Ectodermal cell (in vitro differentiated cells): Measurements from ENCODE around the gene HLA-DOB. TPM values are rescaled to one million over a fixed set of nuclear protein-coding genes. Genes with fewer than 3 reads are reported as not detected.

Source experiments
- H3K27ac ChIP-seq: 2 replicates; pipeline ENCODE4 v1.7.0; 2013; ENCODE audit warnings: mild to moderate bottlenecking, low read depth, low read length; ENCODE audit not compliant: insufficient read depth, poor library complexity, severe bottlenecking
- H3K27me3 ChIP-seq: 2 replicates; pipeline ENCODE4 v1.7.0; 2013; ENCODE audit warnings: mild to moderate bottlenecking, low read length; ENCODE audit not compliant: insufficient read depth, control insufficient read depth, poor library complexity, severe bottlenecking
- H3K36me3 ChIP-seq: one replicate; pipeline ENCODE4 v1.7.0; 2013; ENCODE audit warnings: low read length; ENCODE audit not compliant: control insufficient read depth, insufficient read depth
- H3K4me1 ChIP-seq: one replicate; pipeline ENCODE4 v1.7.0; 2013; ENCODE audit warnings: low read length; ENCODE audit not compliant: control insufficient read depth, insufficient read depth
- H3K4me3 ChIP-seq: 2 replicates; pipeline ENCODE4 v1.7.0; 2013; ENCODE audit warnings: low read depth, low read length, control low read depth; ENCODE audit not compliant: insufficient read depth
- H3K9me3 ChIP-seq: 2 replicates; pipeline ENCODE4 v1.7.0; 2013; ENCODE audit warnings: mild to moderate bottlenecking, low read length, moderate library complexity; ENCODE audit not compliant: control insufficient read depth
- WGBS, 2 experiments: methylation state at CpG; one replicate each; pipeline ENCODE4 v1.1.7; 2013; ENCODE audit warnings: missing lambda C conversion rate in 2 of 2; 5-methylcytosine and 5-hydroxymethylcytosine counted together
- polyA plus RNA-seq, 4 experiments: library from polyadenylated mRNA; stranded (reverse); fragments of 50-300 nt; gene quantifications; one replicate each; pipeline ENCODE4 v1.2.3, GENCODE V29; 2013

The HLA-DOB gene
- polyA plus RNA-seq (2013, experiment 1 of 4), result not detected
- polyA plus RNA-seq (2013, experiment 2 of 4), result 0.25 TPM
- not detected for polyA plus RNA-seq (2013, experiment 3 of 4)
- polyA plus RNA-seq (2013, experiment 4 of 4), result not detected

DNA sequence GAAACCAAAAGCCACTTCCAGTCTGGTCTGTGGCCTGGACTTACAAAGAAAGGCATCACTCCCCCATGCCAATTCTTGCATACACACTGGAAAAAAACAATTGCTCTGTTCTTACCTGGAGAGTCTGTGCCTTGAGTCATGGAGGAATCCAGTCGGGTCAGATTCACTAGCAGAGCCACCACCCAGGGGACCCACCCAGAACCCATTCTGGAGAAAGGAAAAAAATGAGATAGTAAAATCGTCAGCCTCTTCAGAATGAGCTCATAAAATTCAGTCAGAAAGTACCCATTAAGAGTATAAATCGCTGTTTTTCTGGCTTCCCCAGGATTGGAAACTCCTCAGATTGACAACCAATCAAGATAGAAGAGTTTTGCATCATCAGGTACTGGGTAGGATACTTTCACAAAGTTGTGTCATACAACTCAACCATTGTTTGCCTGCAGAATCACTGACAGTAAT, at the start of gene HLA-DOB:
Gene HLA-DOB (minus strand): TSS at position 257 of the 459 bp plus-strand sequence. CDS start 51 bp downstream, at position 206.
- H3K27me3 ChIP-seq, result no peaks in the 10 kb centered on the region
- no peak within 1 kb of the TSS for H3K4me3 ChIP-seq
- no peaks in the 10 kb centered on the region for H3K36me3 ChIP-seq
- 81 to 86% methylated on average over 3 of the region's 3 CpGs for WGBS, 2 experiments
- no peaks in the 10 kb centered on the region for H3K4me1 ChIP-seq
- no peaks in the 10 kb centered on the region for H3K9me3 ChIP-seq
- H3K27ac ChIP-seq, result no peak within 1 kb of the TSS

DNA sequence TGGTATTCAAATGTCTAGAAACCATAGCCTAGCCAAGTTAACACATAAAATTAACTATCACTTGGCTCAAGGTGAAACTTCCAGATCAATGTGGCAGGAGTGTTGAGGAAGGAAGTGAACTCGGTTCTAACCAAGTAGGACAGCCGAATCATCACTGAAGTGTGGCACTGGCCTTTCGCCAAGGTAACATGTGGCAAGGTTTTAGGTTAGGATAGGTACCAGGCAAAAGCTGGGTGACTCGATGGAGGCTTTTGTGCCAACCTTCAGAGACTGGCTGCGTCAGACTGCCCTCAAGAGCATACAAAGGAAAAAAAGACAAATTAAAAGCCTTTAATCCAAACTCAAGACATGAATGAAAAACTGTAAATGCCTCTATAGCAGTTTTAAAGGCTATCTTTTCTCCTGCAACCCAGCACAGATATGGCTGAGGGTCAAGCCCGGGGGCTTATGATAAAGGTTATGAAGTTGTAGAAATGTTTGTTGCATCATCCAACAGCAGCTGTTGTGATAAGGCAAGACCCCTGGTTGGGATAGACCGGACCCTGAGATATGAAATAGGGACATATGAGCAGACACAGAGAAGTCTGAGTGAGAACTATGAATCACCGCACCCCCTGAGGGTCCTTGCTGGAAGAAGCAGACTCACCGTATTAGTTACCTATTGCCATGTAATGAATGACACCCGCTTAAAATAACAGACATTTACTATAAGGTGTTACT, 49.1 kb upstream of the HLA-DOB start:
- Histone ChIP-seq H3K9me3 (no peaks in the 10 kb centered on the region), H3K27ac (no peak overlapping the region), H3K4me3 (no peak overlapping the region), H3K4me1 (peaks cover 3% of the 10 kb centered on the region), H3K36me3 (no peaks in the 10 kb centered on the region), H3K27me3 (peaks cover 23% of the 10 kb centered on the region)
- WGBS, 2 experiments, result 86 to 87% methylated on average over 10 of the region's 10 CpGs

DNA sequence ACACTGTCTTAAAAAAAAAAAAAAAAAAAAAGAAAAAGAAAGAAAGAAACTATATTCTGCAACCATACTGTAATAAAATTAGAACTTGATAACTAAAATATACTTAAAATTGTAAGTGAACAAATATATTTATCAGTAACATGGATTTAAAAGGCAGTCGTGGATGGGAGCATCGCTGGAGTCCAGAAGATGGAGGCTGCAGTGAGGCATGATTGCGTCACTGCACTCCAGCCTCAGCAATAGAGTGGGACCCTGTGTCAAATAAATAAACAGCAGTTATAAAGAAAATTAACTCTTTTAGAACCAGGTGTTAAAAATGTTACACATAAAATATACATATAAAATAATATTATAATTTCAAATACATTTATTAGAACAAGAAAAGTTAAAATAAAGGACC, 45.9 kb upstream of the HLA-DOB start:
- H3K36me3 ChIP-seq, result no peaks in the 10 kb centered on the region
- 96 to 100% methylated on average over 3 of the region's 3 CpGs for WGBS, 2 experiments
- no peak overlapping the region for H3K4me3 ChIP-seq
- H3K27me3 ChIP-seq, result peaks cover 11% of the 10 kb centered on the region
- peaks cover 4% of the 10 kb centered on the region for H3K4me1 ChIP-seq
- no peak overlapping the region for H3K27ac ChIP-seq
- H3K9me3 ChIP-seq, result no peaks in the 10 kb centered on the region

DNA sequence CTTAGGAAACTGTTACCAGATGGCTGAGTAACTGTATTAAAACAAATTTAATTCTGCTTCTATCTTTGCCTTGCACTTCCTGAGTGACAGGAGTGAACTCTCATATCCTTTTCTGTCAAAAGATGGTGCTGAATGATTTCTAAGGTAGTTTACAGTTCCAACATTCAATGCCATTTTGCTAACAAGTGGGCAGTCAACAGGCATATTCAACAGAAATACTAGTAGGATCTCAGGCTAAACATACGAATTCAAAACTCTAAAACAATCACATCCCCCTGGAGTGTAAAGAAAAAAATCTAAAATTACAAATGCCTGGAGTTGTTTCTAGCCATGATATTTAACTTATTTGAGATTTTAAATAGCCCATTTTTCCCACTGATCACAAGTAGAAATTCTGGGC, 43.9 kb upstream of the HLA-DOB start:
- Histone ChIP-seq H3K4me1 (peaks cover 4% of the 10 kb centered on the region), H3K27ac (no peak overlapping the region), H3K9me3 (no peaks in the 10 kb centered on the region), H3K4me3 (no peak overlapping the region), H3K36me3 (no peaks in the 10 kb centered on the region), H3K27me3 (peaks cover 25% of the 10 kb centered on the region)
- 86% methylated on average over 1 of the region's 1 CpG; no CpG with 5 or more reads in 1 of the 2 experiments for WGBS, 2 experiments

DNA sequence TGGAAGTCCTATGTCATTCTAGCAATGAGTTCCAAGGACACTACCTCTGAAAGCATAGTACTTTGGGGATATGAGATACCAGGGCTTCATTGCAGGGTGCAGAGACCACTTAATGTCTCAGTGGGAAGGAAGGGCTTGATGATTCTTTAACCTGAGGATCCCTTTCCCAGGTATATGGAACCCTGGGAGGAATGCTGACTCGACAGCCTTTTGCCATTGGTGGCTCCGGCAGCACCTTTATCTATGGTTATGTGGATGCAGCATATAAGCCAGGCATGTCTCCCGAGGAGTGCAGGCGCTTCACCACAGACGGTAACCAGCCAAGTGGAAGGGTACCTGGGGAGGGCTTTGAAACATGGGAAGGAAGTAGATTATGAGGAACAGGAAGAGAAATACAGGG, 41.4 kb upstream of the HLA-DOB start:
- Histone ChIP-seq H3K27me3 (peaks cover 50% of the 10 kb centered on the region), H3K4me3 (no peak overlapping the region), H3K4me1 (peaks cover 5% of the 10 kb centered on the region), H3K36me3 (no peaks in the 10 kb centered on the region), H3K9me3 (no peaks in the 10 kb centered on the region), H3K27ac (no peak overlapping the region)
- WGBS, 2 experiments, result 91 to 92% methylated on average over 5 of the region's 5 CpGs

DNA sequence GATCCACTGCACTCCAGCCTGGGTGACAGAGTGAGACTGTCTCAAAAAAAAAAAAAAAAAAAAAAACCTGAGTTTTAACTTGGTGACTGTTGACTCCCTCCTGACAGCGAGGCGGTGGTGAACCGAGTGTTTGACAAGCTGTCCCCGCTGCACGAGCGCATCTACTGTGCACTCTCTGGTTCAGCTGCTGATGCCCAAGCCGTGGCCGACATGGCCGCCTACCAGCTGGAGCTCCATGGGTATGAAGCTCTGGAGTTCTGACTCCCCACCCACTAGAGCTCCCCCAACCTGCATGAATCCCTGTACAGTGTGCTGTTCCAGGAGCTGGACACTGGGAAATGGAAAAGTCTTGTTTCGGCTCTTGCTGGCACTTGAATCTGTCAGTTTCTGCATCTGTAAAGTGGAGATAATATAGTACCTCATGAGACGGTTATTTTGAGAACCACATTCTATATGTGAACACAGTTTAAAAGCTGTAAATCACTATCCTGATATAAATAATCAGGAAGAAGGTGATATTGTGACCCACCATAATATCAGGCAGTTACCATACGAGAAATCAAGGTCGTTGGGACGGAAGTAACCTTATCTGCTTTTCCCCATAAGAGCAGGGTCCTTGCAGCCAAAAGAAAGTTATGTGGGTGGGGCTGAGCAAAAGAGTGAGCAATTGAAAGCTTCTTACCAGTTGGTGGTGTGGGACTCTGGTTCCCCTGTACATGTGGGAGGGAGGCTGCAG, 40.5 kb upstream of the HLA-DOB start:
- WGBS, 2 experiments, result 93 to 94% methylated on average over 14 of the region's 14 CpGs
- Histone ChIP-seq H3K4me3 (no peak overlapping the region), H3K27ac (no peak overlapping the region), H3K4me1 (peaks cover 14% of the 10 kb centered on the region), H3K9me3 (no peaks in the 10 kb centered on the region), H3K36me3 (no peaks in the 10 kb centered on the region), H3K27me3 (peaks cover 59% of the 10 kb centered on the region)

DNA sequence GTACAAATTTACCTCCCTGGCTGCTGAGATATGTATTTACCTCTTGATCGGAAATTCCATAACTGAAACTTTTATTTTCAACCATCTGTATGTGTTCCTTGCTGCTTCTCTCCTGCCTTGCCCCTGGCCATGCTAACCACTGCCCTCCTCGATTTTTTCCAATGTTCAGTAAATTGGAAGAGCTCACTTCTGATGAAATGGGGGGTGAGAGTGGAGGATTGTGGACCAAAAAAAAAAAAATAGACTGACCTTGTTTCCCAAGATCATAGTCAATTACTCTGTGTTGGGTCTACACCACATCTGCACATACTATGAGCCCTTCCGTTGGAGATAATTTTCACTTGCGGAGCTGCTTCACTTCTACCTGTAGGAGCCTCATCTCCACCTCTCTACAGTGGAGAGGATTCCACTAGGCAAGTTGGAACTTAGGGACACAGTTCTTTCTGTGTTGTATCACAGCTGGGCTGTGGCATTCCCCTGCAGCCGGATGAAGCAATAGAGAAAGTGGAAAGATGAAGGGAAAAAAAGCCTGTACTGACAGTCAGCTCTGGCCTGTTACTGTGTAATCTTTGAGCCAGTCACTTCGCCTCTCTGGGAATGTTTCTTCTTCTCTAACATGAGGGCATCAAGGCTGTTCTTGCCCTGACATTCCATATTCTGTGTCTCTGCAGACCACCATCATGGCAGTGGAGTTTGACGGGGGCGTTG, 38.8 kb upstream of the HLA-DOB start:
- peaks cover 76% of the 10 kb centered on the region for H3K27me3 ChIP-seq
- H3K27ac ChIP-seq, result no peak overlapping the region
- 92 to 95% methylated on average over 8 of the region's 8 CpGs for WGBS, 2 experiments
- H3K4me3 ChIP-seq, result no peak overlapping the region
- H3K36me3 ChIP-seq, result no peaks in the 10 kb centered on the region
- no peaks in the 10 kb centered on the region for H3K9me3 ChIP-seq
- H3K4me1 ChIP-seq, result peaks cover 10% of the 10 kb centered on the region

DNA sequence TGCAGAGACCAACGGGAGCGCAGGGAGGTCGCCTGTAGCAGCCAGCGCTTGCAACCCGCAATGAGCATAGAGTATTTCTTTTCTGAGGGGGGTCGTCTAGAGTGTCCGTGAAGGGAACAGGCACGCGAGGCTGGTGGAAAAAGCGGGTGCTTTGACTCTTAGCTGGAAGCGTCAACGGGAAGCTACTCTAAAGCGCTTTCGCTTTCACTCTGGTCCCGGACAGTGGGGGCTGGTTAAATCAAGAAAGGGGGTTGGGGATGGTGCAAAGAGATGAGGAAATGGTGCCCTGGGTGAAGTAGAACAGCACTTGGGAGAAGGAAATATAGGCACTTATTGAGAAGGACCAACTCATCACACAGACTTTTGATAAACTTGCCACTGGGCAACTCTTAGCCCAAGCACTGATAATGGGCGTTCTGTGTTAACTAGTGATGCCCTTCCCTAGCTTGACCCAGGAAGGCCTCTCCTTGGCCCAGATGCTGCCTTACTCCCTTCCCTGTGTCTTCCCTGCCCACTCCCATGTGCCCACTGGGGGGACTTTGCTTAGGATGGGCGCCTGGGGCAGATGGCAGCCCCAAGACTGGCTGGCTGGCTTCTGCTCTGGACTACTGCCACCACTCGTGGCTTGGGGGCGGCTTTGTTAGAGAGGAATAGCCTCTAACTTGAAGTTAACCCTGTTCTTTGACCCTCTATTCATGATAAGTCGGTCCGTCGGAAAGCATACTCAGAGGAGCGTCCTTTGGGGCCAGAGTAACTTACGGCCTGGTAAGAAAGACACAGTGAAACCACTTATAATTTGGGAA, 37.8 kb upstream of the HLA-DOB start:
- peaks cover 10% of the 10 kb centered on the region for H3K4me1 ChIP-seq
- no peaks in the 10 kb centered on the region for H3K9me3 ChIP-seq
- peak overlapping the region; percentile 60 for H3K4me3 ChIP-seq
- no peaks in the 10 kb centered on the region for H3K36me3 ChIP-seq
- WGBS, 2 experiments, result 36 to 37% methylated on average over 24 of the region's 24 CpGs
- no peak overlapping the region for H3K27ac ChIP-seq
- H3K27me3 ChIP-seq, result peaks cover 85% of the 10 kb centered on the region

DNA sequence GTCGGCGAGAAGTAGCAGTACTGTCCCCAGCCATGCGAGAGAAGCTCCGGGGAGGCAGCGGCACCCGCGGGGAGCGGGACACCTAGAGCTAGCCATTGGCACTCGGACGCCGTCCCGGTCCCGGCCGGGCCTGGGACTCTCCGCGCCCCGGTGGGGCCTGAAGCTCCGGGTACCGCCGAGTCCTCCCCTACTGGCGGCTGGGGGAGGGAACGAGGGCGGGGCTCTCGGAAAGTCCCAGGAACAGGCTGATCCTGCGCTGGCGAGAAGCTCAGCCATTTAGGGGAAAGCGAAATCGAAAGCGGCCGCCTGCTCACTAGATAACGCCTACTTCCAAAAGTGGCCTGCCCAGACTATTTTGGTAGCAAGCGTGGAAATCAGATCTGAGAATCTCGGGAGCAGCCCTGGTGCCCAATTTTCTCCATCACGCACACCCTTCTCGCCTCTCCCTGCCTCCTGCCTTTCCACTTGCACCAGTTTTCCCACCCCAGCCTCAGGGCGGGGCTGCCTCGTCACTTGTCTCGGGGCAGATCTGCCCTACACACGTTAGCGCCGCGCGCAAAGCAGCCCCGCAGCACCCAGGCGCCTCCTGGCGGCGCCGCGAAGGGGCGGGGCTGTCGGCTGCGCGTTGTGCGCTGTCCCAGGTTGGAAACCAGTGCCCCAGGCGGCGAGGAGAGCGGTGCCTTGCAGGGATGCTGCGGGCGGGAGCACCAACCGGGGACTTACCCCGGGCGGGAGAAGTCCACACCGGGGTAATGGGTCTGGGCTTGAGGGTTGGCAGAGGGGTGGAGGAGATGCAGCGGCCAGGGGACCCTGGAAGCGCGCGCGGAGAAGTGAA, 37.0 kb upstream of the HLA-DOB start, which contains the start of the genes PSMB9 and TAP1:
Gene PSMB9 (plus strand): TSS at position 652 of the 835 bp plus-strand sequence. CDS start 38 bp downstream, at position 690.
Gene TAP1 (minus strand): TSS at position 164 of the 835 bp plus-strand sequence. CDS start 68 bp downstream, at position 96.
- 0 to 1% methylated on average over 68 of the region's 68 CpGs for WGBS, 2 experiments
- Histone ChIP-seq H3K9me3 (no peaks in the 10 kb centered on the region), H3K36me3 (no peaks in the 10 kb centered on the region), H3K27me3 (peaks cover 87% of the 10 kb centered on the region), H3K4me3 (peak within 1 kb of the TSS; percentile 60), H3K4me1 (peaks cover 10% of the 10 kb centered on the region), H3K27ac (no peak within 1 kb of the TSS)
